ENCODE results near the gene C10orf62.
"Not testable (repeated sequence)": the region's sequence is repeated elsewhere in the genome, so short reads cannot be mapped to it uniquely, and the experiment has no call there.

The C10orf62 gene

GRCh38 chr10:97575127-97575668 lies 14.3 kb upstream of the C10orf62 start:
- DNase-seq (ENCODE audit: low spot score): no peak
- in situ Hi-C loops (cut with MboI; ENCODE audit: low pct_unique_long_range_greater_than_20kb, low sequenced_read_pairs, unreplicated experiment): no loop called here
- TF ChIP-seq CTCF (IDR thresholded peaks at IDR 0.05; ENCODE audit: extremely low read depth, insufficient read depth, missing control alignments): no peak

GRCh38 chr10:97576487-97576886 lies 13.0 kb upstream of the C10orf62 start:
- DNase-seq (ENCODE audit: low spot score); in situ Hi-C loops (cut with MboI; ENCODE audit: low pct_unique_long_range_greater_than_20kb, low sequenced_read_pairs, unreplicated experiment): not testable (repeated sequence)

GRCh38 chr10:97577701-97578100 lies 11.8 kb upstream of the C10orf62 start:
- in situ Hi-C loops (cut with MboI; ENCODE audit: low pct_unique_long_range_greater_than_20kb, low sequenced_read_pairs, unreplicated experiment): no loop called here
- no peak for TF ChIP-seq CTCF (IDR thresholded peaks at IDR 0.05; ENCODE audit: extremely low read depth, insufficient read depth, missing control alignments)
- no peak for DNase-seq (ENCODE audit: low spot score)

- in situ Hi-C loops (cut with MboI; ENCODE audit: low pct_unique_long_range_greater_than_20kb, low sequenced_read_pairs, unreplicated experiment): no loop called here
- no peak for DNase-seq (ENCODE audit: low spot score)
Measured at GRCh38 chr10:97578171-97578844, 11.2 kb upstream of the C10orf62 start.

GRCh38 chr10:97580421-97581367 lies 8.8 kb upstream of the C10orf62 start:
- in situ Hi-C loops (cut with MboI; ENCODE audit: low pct_unique_long_range_greater_than_20kb, low sequenced_read_pairs, unreplicated experiment): no loop called here
- no peak for DNase-seq (ENCODE audit: low spot score)
- TF ChIP-seq CTCF (IDR thresholded peaks at IDR 0.05; ENCODE audit: extremely low read depth, insufficient read depth, missing control alignments): no peak

More at GRCh38 chr10:97578171-97578844, 11.2 kb upstream of the C10orf62 start:
- no peak for TF ChIP-seq CTCF (IDR thresholded peaks at IDR 0.05; ENCODE audit: extremely low read depth, insufficient read depth, missing control alignments)

GRCh38 chr10:97582169-97582568 lies 7.4 kb upstream of the C10orf62 start:
- DNase-seq (ENCODE audit: low spot score): no peak
- in situ Hi-C loops (cut with MboI; ENCODE audit: low pct_unique_long_range_greater_than_20kb, low sequenced_read_pairs, unreplicated experiment): no loop called here
- TF ChIP-seq CTCF (IDR thresholded peaks at IDR 0.05; ENCODE audit: extremely low read depth, insufficient read depth, missing control alignments): no peak

- in situ Hi-C loops (cut with MboI; ENCODE audit: low pct_unique_long_range_greater_than_20kb, low sequenced_read_pairs, unreplicated experiment): no loop called here
- no peak for TF ChIP-seq CTCF (IDR thresholded peaks at IDR 0.05; ENCODE audit: extremely low read depth, insufficient read depth, missing control alignments)
- DNase-seq (ENCODE audit: low spot score): no peak
Measured at GRCh38 chr10:97583476-97583875, 6.0 kb upstream of the C10orf62 start.
